Hepatocyte (in vitro differentiated cells): Measurements from ENCODE around the gene DEFB114.
"Not testable (repeated sequence)": the region's sequence is repeated elsewhere in the genome, so short reads cannot be mapped to it uniquely, and the experiment has no call there.

ENCODE experiments used
- CTCF ChIP-seq: fragments of 200-600 bp; sonication (generic); IDR thresholded peaks from 2 replicates; pipeline ENCODE4 v1.5.1; 2016; ENCODE audit warnings: antibody characterized with exemption, mild to moderate bottlenecking; ENCODE audit not compliant: poor library complexity
- EZH2 ChIP-seq: fragments of 200-600 bp; sonication (generic); IDR thresholded peaks from 2 replicates; pipeline ENCODE4 v1.6.1; 2016; ENCODE audit warnings: antibody characterized with exemption, mild to moderate bottlenecking, borderline replicate concordance
- EZH2phosphoT487 ChIP-seq: fragments of 200-600 bp; sonication (generic); IDR thresholded peaks from one replicate; pipeline ENCODE4 v1.6.1; 2018; ENCODE audit warnings: antibody characterized with exemption, mild to moderate bottlenecking, low read depth, moderate library complexity; ENCODE audit not compliant: unreplicated experiment, severe bottlenecking

GRCh38 chr6:49944068-49944467 lies 19.9 kb downstream of the DEFB114 start:
- not testable (repeated sequence) for TF ChIP-seq CTCF, EZH2, EZH2phosphoT487
